ENCODE measurements around the gene PIK3CG.

Gene PIK3CG

DNA sequence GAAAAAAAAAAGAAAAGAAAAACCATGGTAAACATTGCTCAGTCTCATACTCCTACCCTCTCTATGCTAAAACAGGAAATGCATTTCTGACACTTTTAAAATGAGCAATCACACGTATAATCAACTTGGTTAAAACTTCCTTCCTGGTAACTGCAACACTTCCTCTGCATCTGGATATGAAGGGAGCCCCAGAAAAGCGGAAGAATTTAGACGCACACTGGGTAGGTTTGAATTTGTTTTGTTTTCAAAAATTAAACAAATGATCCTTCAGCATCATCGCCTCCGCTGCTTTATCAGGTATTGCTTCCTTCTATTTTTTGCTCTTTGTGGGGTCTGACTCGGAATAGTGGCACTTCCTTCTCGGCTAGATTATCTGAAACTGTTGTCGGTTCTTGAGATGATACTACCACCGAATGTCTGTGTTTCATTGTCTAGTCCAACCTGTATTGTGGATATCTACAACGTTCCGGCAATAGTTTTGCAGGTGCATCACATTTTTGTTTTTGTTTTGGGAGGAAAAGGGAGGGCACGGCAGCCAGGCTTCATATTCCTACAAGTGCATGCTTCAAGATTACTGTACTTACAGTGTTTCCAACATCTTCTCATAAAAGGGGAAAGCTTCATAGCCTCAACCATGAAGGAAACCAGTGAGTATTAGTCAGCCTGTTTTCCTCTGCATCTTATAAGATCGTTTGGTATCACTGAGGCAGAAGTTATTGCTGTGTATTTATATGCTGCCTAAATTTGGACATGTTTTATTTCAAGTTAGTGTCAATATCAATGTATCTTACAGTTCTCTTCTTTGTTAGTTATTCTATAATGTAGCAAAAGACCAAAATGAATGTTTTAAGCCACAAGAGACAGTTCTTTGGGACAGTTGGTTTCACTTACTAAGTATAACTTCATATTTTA is at the start of gene PIK3CG:
Gene PIK3CG (plus strand): TSS at position 153 of the 912 bp plus-strand sequence. CDS start 2,280 bp downstream, outside the sequence.
- no peak for TF ChIP-seq CTCF (IDR thresholded peaks at IDR 0.05; ENCODE audit: low read depth, low read length)
- TF ChIP-seq MYC (IDR thresholded peaks at IDR 0.05; ENCODE audit: low read depth, low read length), result peak; percentile 60
- TF ChIP-seq POLR2A (IDR thresholded peaks at IDR 0.05; ENCODE audit: extremely low read depth, insufficient read length), result peak; percentile 38
- TF ChIP-seq MAX (IDR thresholded peaks at IDR 0.05; ENCODE audit: low read depth, low read length), result peak; percentile 61
- H3K4me3 ChIP-seq (ENCODE audit: low read depth, low read length), result peak within 1 kb of the TSS; percentile 77
- peak; percentile 88 for DNase-seq (ENCODE audit: low read depth)

- TF ChIP-seq MYC (IDR thresholded peaks at IDR 0.05; ENCODE audit: low read depth, low read length) (no peak), MAX (IDR thresholded peaks at IDR 0.05; ENCODE audit: low read depth, low read length) (no peak), POLR2A (IDR thresholded peaks at IDR 0.05; ENCODE audit: extremely low read depth, insufficient read length) (no peak), CTCF (IDR thresholded peaks at IDR 0.05; ENCODE audit: low read depth, low read length) (no peak)
- no peak for DNase-seq (ENCODE audit: low read depth)
- no peak overlapping the region for H3K4me3 ChIP-seq (ENCODE audit: low read depth, low read length)
These were observed 48.0 kb upstream of the PIK3CG start for GRCh38 chr7:106817098-106817497.

DNA sequence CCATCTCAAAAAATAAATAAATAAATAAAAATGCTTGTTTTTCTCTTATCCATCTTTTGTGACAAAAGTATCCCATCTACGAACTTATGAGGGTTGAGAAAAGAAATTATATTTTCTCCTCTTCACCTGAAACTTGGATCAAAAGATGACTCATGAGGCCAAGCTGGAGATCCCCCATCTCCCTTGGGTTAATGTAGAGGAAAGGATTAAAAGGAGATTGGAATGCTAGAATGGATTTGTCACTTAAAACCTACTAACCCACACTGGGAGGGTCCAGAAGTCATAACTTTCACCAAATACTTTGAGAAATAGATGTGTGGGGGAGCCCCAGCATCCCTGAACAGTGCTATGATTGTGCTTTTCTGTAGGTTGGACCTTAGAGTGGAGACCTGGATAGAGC is 46.3 kb upstream of the PIK3CG start:
- no peak for DNase-seq (ENCODE audit: low read depth)
- no peak overlapping the region for H3K4me3 ChIP-seq (ENCODE audit: low read depth, low read length)
- no peak for TF ChIP-seq POLR2A (IDR thresholded peaks at IDR 0.05; ENCODE audit: extremely low read depth, insufficient read length)

- no peak overlapping the region for H3K4me3 ChIP-seq (ENCODE audit: low read depth, low read length)
- no peak for TF ChIP-seq CTCF (IDR thresholded peaks at IDR 0.05; ENCODE audit: low read depth, low read length)
- no peak for TF ChIP-seq POLR2A (IDR thresholded peaks at IDR 0.05; ENCODE audit: extremely low read depth, insufficient read length)
- no peak for TF ChIP-seq MAX (IDR thresholded peaks at IDR 0.05; ENCODE audit: low read depth, low read length)
- no peak for TF ChIP-seq MYC (IDR thresholded peaks at IDR 0.05; ENCODE audit: low read depth, low read length)
- DNase-seq (ENCODE audit: low read depth), result no peak
These were observed 45.5 kb upstream of the PIK3CG start for GRCh38 chr7:106819546-106819945.

DNA sequence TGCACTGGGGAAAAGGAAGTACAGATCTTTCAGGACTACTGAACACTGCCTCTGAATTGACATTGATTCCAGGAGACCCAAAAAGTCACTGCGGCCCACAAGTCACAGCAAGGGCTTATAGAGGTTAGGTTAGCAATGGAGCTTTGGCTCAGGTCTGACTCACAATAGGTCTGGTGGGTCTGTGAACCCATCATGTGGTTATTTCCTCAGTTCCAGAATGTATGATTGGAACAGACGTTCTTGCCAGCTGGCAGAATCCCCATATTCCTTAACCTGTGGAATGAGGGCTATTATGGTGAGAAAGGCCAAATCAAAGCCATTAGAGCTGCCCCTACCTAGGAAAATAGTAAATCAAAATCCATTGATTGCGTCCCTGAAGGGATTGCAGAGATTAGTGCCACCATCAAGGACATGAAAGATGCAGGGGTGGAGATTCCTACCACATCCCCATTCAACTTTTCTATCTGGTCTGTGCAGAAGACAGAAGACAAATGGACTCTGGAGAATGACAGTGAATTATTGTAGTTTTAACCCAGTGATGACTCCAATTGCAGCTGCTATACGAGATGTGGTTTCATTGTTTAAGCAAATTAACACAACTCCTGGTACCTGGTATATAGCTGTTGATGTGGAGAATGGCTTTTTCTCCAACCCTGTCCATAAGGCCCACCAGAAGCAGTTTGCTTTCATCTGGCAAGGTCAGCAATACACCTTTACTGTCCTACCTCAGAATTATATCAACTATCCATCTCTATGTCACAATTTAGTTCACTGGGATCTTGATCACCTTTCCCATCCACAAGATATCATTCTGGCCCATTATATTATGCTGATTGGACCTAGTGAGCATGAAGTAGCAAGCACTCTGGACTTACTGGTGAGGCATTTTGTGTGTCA is 44.5 kb upstream of the PIK3CG start:
- TF ChIP-seq MYC (IDR thresholded peaks at IDR 0.05; ENCODE audit: low read depth, low read length) (no peak), POLR2A (IDR thresholded peaks at IDR 0.05; ENCODE audit: extremely low read depth, insufficient read length) (no peak), CTCF (IDR thresholded peaks at IDR 0.05; ENCODE audit: low read depth, low read length) (no peak), MAX (IDR thresholded peaks at IDR 0.05; ENCODE audit: low read depth, low read length) (no peak)
- no peak overlapping the region for H3K4me3 ChIP-seq (ENCODE audit: low read depth, low read length)
- no peak for DNase-seq (ENCODE audit: low read depth)

DNA sequence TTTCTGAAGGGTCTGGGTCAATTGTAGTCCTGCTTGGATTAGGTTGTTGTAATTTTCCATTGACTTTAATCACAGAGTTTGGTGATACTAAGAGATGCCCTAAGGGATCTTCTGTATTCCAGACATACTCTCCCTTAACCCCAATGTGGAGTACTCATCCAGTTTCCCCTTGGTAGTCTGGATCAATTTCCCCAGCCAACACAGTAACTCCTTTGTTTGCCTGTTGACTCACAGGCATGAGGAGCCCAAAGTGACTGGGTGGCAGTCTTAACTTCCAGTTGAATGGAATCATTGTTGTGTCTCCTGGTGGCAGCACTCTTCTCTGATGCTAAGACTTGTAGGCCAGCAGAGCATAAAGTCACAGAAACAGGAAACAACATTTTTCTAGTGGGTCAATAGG is 41.5 kb upstream of the PIK3CG start:
- no peak overlapping the region for H3K4me3 ChIP-seq (ENCODE audit: low read depth, low read length)
- TF ChIP-seq MYC (IDR thresholded peaks at IDR 0.05; ENCODE audit: low read depth, low read length) (no peak), POLR2A (IDR thresholded peaks at IDR 0.05; ENCODE audit: extremely low read depth, insufficient read length) (no peak), CTCF (IDR thresholded peaks at IDR 0.05; ENCODE audit: low read depth, low read length) (no peak), MAX (IDR thresholded peaks at IDR 0.05; ENCODE audit: low read depth, low read length) (no peak)
- DNase-seq (ENCODE audit: low read depth), result no peak
